ENCODE results near the gene CDKAL1.

- TF ChIP-seq ESRRG (CRISPR knock-in tag; IDR thresholded peaks at IDR 0.05) (no peak), BACH2 (CRISPR knock-in tag; IDR thresholded peaks at IDR 0.05; ENCODE audit: borderline replicate concordance) (no peak), CREB5 (CRISPR knock-in tag; IDR thresholded peaks at IDR 0.05; ENCODE audit: low read depth) (no peak), PATZ1 (CRISPR knock-in tag; IDR thresholded peaks at IDR 0.05; ENCODE audit: borderline replicate concordance) (no peak), ZC3H10 (CRISPR knock-in tag; IDR thresholded peaks at IDR 0.05) (no peak), PPARA (CRISPR knock-in tag; IDR thresholded peaks at IDR 0.05; ENCODE audit: borderline replicate concordance) (no peak)
Measured at GRCh38 chr6:21034345-21034744, 500.1 kb downstream of the CDKAL1 start.

Data from SK-N-SH treated with all-trans-retinoic acid at 6 μM for 48 hours (cell line).